MM.1S (cell line): Measurements from ENCODE around the gene TMX4.

Experiments used
- DNase-seq: peaks from one replicate; pipeline ENCODE4 v3.0.0-alpha.2; 2015
- H2AFZ ChIP-seq: fragments of 300-600 bp; sonication (generic); 2 replicates; pipeline ENCODE4 v1.6.0; 2016; ENCODE audit warnings: antibody characterized with exemption, low read length
- H3F3A ChIP-seq: fragments of 300-600 bp; sonication (generic); 2 replicates; pipeline ENCODE4 v1.6.1; 2016; ENCODE audit warnings: mild to moderate bottlenecking, antibody characterized with exemption, low read length, moderate library complexity, mixed read lengths; ENCODE audit not compliant: insufficient read depth
- H3K27ac ChIP-seq: fragments of 300-600 bp; sonication (generic); 2 replicates; pipeline ENCODE4 v1.5.1; 2016; ENCODE audit warnings: mild to moderate bottlenecking, low read length
- H3K27me3 ChIP-seq: fragments of 300-600 bp; sonication (generic); replicated peaks from 2 replicates; pipeline ENCODE4 v1.6.0; 2016; ENCODE audit warnings: low read length; ENCODE audit not compliant: insufficient read depth
- H3K36me3 ChIP-seq: fragments of 300-600 bp; sonication (generic); replicated peaks from 2 replicates; pipeline ENCODE4 v1.6.1; 2016; ENCODE audit warnings: mild to moderate bottlenecking, low read length, mixed read lengths; ENCODE audit not compliant: insufficient read depth
- H3K4me1 ChIP-seq: fragments of 300-600 bp; sonication (generic); 2 replicates; pipeline ENCODE4 v1.6.1; 2016; ENCODE audit warnings: low read length, mixed read lengths
- H3K4me2 ChIP-seq: fragments of 300-600 bp; sonication (generic); 2 replicates; pipeline ENCODE4 v1.6.0; 2016; ENCODE audit warnings: low read depth, low read length
- H3K4me3 ChIP-seq: fragments of 300-600 bp; sonication (generic); 2 replicates; pipeline ENCODE4 v1.5.1; 2016; ENCODE audit warnings: low read length, mixed read lengths
- H3K79me2 ChIP-seq: fragments of 300-600 bp; sonication (generic); 2 replicates; pipeline ENCODE4 v1.6.1; 2016; ENCODE audit warnings: mixed run types, low read length, mixed read lengths
- H3K9ac ChIP-seq: fragments of 300-600 bp; sonication (generic); 2 replicates; pipeline ENCODE4 v1.6.1; 2016; ENCODE audit warnings: low read length, mixed read lengths
- H3K9me2 ChIP-seq: fragments of 300-600 bp; sonication (generic); replicated peaks from 2 replicates; pipeline ENCODE4 v1.6.1; 2016; ENCODE audit warnings: mild to moderate bottlenecking, low read length, mixed read lengths; ENCODE audit not compliant: insufficient read depth
- H3K9me3 ChIP-seq: fragments of 300-600 bp; sonication (generic); replicated peaks from 2 replicates; pipeline ENCODE4 v1.6.1; 2016; ENCODE audit warnings: mild to moderate bottlenecking, low read length, mixed read lengths; ENCODE audit not compliant: insufficient read depth
- H4K20me1 ChIP-seq: fragments of 300-600 bp; sonication (generic); 2 replicates; pipeline ENCODE4 v1.6.1; 2016; ENCODE audit warnings: mild to moderate bottlenecking, low read length, moderate library complexity, mixed read lengths; ENCODE audit not compliant: insufficient read depth
- CTCF ChIP-seq: fragments of 300-600 bp; sonication (generic); IDR thresholded peaks from 2 replicates; pipeline ENCODE4 v1.5.1; 2016; ENCODE audit warnings: antibody characterized with exemption, low read length, mixed read lengths
- EZH2 ChIP-seq: fragments of 300-600 bp; sonication (generic); optimal IDR thresholded peaks from 2 replicates; pipeline ENCODE3; 2017; ENCODE audit warnings: low read depth, mild to moderate bottlenecking, antibody characterized with exemption, low read length, mixed read lengths
- EZH2phosphoT487 ChIP-seq: fragments of 300-600 bp; sonication (generic); IDR thresholded peaks from 2 replicates; pipeline ENCODE4 v1.6.1; 2018; ENCODE audit warnings: antibody characterized with exemption, low read length

TMX4 gene

GRCh38 chr20:7935027-7935551, 84.5 kb downstream of the TMX4 start:
- Histone ChIP-seq H3K9me3 (no peaks in the 10 kb centered on the region), H2AFZ (peak overlapping the region; percentile 70), H3K4me1 (peaks cover 10% of the 10 kb centered on the region; the same call in 1 of the 2 replicates), H3K9me2 (no peaks in the 10 kb centered on the region), H3K27me3 (no peaks in the 10 kb centered on the region), H3K27ac (peak overlapping the region; percentile 22; the same call in 1 of the 2 replicates), H3K79me2 (no peaks in the 10 kb centered on the region), H3K36me3 (no peaks in the 10 kb centered on the region), H4K20me1 (no peaks in the 10 kb centered on the region), H3K4me3 (peak overlapping the region; percentile 55; the same call in 1 of the 2 replicates), H3F3A (no peaks in the 10 kb centered on the region), H3K4me2 (peak overlapping the region; percentile 64), H3K9ac (peak overlapping the region; percentile 21; the same call in 1 of the 2 replicates)
- DNase-seq, result peak; percentile 46
- TF ChIP-seq EZH2phosphoT487 (no peak), CTCF (no peak), EZH2 (no peak)

GRCh38 chr20:7933346-7933745, 86.2 kb downstream of the TMX4 start:
- Histone ChIP-seq H3K9me2 (no peaks in the 10 kb centered on the region), H3K27ac (no peak overlapping the region), H2AFZ (no peak overlapping the region), H4K20me1 (no peaks in the 10 kb centered on the region), H3F3A (no peaks in the 10 kb centered on the region), H3K4me2 (no peak overlapping the region), H3K4me3 (no peak overlapping the region), H3K4me1 (peaks cover 10% of the 10 kb centered on the region; the same call in 1 of the 2 replicates), H3K79me2 (no peaks in the 10 kb centered on the region), H3K36me3 (no peaks in the 10 kb centered on the region), H3K27me3 (no peaks in the 10 kb centered on the region), H3K9ac (no peak overlapping the region), H3K9me3 (no peaks in the 10 kb centered on the region)
- DNase-seq, result no peak
- TF ChIP-seq EZH2 (no peak), CTCF (no peak), EZH2phosphoT487 (no peak)

- Histone ChIP-seq H3K4me2 (no peak overlapping the region), H3K27me3 (no peaks in the 10 kb centered on the region), H3K79me2 (no peaks in the 10 kb centered on the region), H3K9ac (no peak overlapping the region), H3K36me3 (no peaks in the 10 kb centered on the region), H3F3A (no peaks in the 10 kb centered on the region), H3K27ac (no peak overlapping the region), H3K4me1 (0 out of 2 replicates have a peak, but pooled peaks cover 3% of the 10 kb centered on the region), H3K9me2 (no peaks in the 10 kb centered on the region), H4K20me1 (no peaks in the 10 kb centered on the region), H3K4me3 (no peak overlapping the region), H3K9me3 (no peaks in the 10 kb centered on the region), H2AFZ (no peak overlapping the region)
- TF ChIP-seq EZH2 (no peak), CTCF (no peak), EZH2phosphoT487 (no peak)
- no peak for DNase-seq
These were observed 89.2 kb downstream of the TMX4 start for GRCh38 chr20:7930343-7930742.
